Adrenal gland (tissue), 12 donors: ENCODE data around the gene KCNAB1. TPM values are rescaled to one million over a fixed set of nuclear protein-coding genes. Genes with fewer than 3 reads are reported as not detected.

Source experiments
- DNase-seq, 7 donors: peaks; one replicate each; pipeline ENCODE4 v3.0.0-alpha.2; 2019 to 2020
- H3K27ac ChIP-seq, 5 donors: fragments of 200-600 bp; sonication (generic) in 4 of 5; 1 replicate in 3 of 5; 2 replicates in 2 of 5; pipeline versions ENCODE4 v1.5.1 to v1.8.0; 2016 to 2020; ENCODE audit warnings: mild to moderate bottlenecking in 1 of 5
- H3K27me3 ChIP-seq: fragments of 200-600 bp; 2 replicates; pipeline ENCODE4 v1.8.0; 2021
- H3K36me3 ChIP-seq, 2 donors: fragments of 200-600 bp; replicated peaks in 1 of 2; 1 replicate in 1 of 2; 2 replicates in 1 of 2; pipeline versions ENCODE4 v1.5.1 to v1.8.0; 2018 to 2022
- H3K4me1 ChIP-seq, 2 donors: fragments of 200-600 bp; replicated peaks in 1 of 2; 1 replicate in 1 of 2; 2 replicates in 1 of 2; pipeline versions ENCODE4 v1.5.1 to v1.8.0; 2018 to 2021
- H3K4me3 ChIP-seq, 4 donors: fragments of 200-600 bp; sonication (generic) in 3 of 4; one replicate each; pipeline ENCODE4 v1.5.1; 2016 to 2018
- H3K9me3 ChIP-seq, 3 donors: fragments of 200-600 bp; sonication (generic) in 1 of 3; replicated peaks in 1 of 3; 1 replicate in 2 of 3; 2 replicates in 1 of 3; pipeline versions ENCODE4 v1.5.1 to v1.8.0; 2016 to 2021
- CTCF ChIP-seq, 6 experiments: fragments of 450-650 bp in 4 of 6; fragments of 200-600 bp in 2 of 6; sonication (generic) in 1 of 6; IDR thresholded peaks; 1 replicate in 5 of 6; 2 replicates in 1 of 6; pipeline versions ENCODE4 v1.5.1 to v1.8.0; 2016 to 2021; ENCODE audit warnings: antibody characterized with exemption in 6 of 6, mild to moderate bottlenecking in 2 of 6, moderate library complexity in 1 of 6
- POLR2A ChIP-seq, 2 donors: fragments of 450-650 bp; IDR thresholded peaks; one replicate each; pipeline ENCODE4 v1.6.1; 2017; ENCODE audit warnings: antibody characterized with exemption in 2 of 2, mild to moderate bottlenecking in 2 of 2, moderate library complexity in 1 of 2
- WGBS, 4 donors: extraction: QIAGEN DNeasy Blood & Tissue Kit in 2 of 4; methylation state at CpG; one replicate each; pipeline versions ENCODE4 v1.1.5 to v1.1.7; 2013 to 2017; 5-methylcytosine and 5-hydroxymethylcytosine counted together
- intact Hi-C, 2 donors: fragments of 100-400 bp; cut with DNase I; formaldehyde crosslinking; loops; one replicate each; pipeline versions ENCODE4 v1.14.1 to v1.15.0; 2022 to 2023
- polyA plus RNA-seq, 3 donors: library from polyadenylated mRNA; stranded (reverse); fragments of 200-250 nt in 2 of 3; fragments of 350-450 nt in 1 of 3; fragmentation: Illumina TruSeq in 1 of 3; extraction: RNeasy Lipid Tissue Mini Kit (QIAGEN cat#74804) in 1 of 3; gene quantifications; one replicate each; pipeline ENCODE4 v1.2.3, GENCODE V29; 2013 to 2014
- total RNA-seq, 9 donors: library from RNA; depleted of rRNA in 4 of 9; stranded (reverse); fragments of >200 nt in 4 of 9; fragments of 120-200 nt in 1 of 9; fragmentation: NEBNext Ultra II Directional in 1 of 9; extraction: Animal tissue kit (Norgen Biotek cat#: 25700) in 1 of 9; gene quantifications; one replicate each; pipeline versions ENCODE4 v1.1.0 to v1.2.4, GENCODE V29; 2013 to 2023
- donor health status: healthy with polysubstance abuse.
- donor health status: Bipolar disorder and iron deficiency.
- donor health status: DM: yes; HTN: yes; CAD: no.
- donor health status: DM: no; HTN: no; CAD: no.
- donor health status: DM: no; HTN: no; CAD: no.
- donor health status: DM: yes; HTN: yes; CAD: no.

Gene KCNAB1
- total and polyA plus RNA-seq, 12 donors, result 0.36 to 5.0 (median 1.5) TPM

GRCh38 chr3:156176048-156176447 is 55.7 kb downstream of the KCNAB1 start:
- DNase-seq, result no peak
- Histone ChIP-seq H3K27me3 (no peaks in the 10 kb centered on the region), H3K4me3 (no peak overlapping the region), H3K9me3 (no peaks in the 10 kb centered on the region), H3K27ac (no peak overlapping the region), H3K36me3 (no peaks in the 10 kb centered on the region), H3K4me1 (no peaks in the 10 kb centered on the region)
- TF ChIP-seq CTCF (IDR thresholded peaks at IDR 0.05) (no peak), POLR2A (IDR thresholded peaks at IDR 0.05) (no peak)
- 45 to 55% (median 51%) methylated on average over 2 of the region's 2 CpGs for WGBS, 4 donors
- intact Hi-C loops, result no loop called here

GRCh38 chr3:156176629-156177210 is 56.3 kb downstream of the KCNAB1 start:
- DNase-seq, result no peak
- Histone ChIP-seq H3K9me3 (no peaks in the 10 kb centered on the region), H3K4me1 (no peaks in the 10 kb centered on the region), H3K36me3 (no peaks in the 10 kb centered on the region), H3K27me3 (no peaks in the 10 kb centered on the region), H3K4me3 (no peak overlapping the region), H3K27ac (no peak overlapping the region)
- 90 to 95% (median 92%) methylated on average over 16 to 17 of the region's 17 CpGs for WGBS, 4 donors
- intact Hi-C loops, result no loop called here
- TF ChIP-seq POLR2A (IDR thresholded peaks at IDR 0.05) (no peak), CTCF (IDR thresholded peaks at IDR 0.05) (no peak)

- H3K27ac ChIP-seq, result no peak overlapping the region
- no peak overlapping the region for H3K4me3 ChIP-seq
- H3K36me3 ChIP-seq, result no peaks in the 10 kb centered on the region
- no peaks in the 10 kb centered on the region for H3K9me3 ChIP-seq
- TF ChIP-seq POLR2A (IDR thresholded peaks at IDR 0.05) (no peak), CTCF (IDR thresholded peaks at IDR 0.05) (no peak)
- DNase-seq, result no peak
- intact Hi-C loops, result no loop called here
- H3K4me1 ChIP-seq, result no peaks in the 10 kb centered on the region
- no peaks in the 10 kb centered on the region for H3K27me3 ChIP-seq
Measured at GRCh38 chr3:156180077-156180476, 59.7 kb downstream of the KCNAB1 start.

GRCh38 chr3:156181509-156181908 is 61.1 kb downstream of the KCNAB1 start:
- no peaks in the 10 kb centered on the region for H3K4me1 ChIP-seq
- no peak for DNase-seq
- TF ChIP-seq POLR2A (IDR thresholded peaks at IDR 0.05) (no peak), CTCF (IDR thresholded peaks at IDR 0.05) (no peak)
- H3K9me3 ChIP-seq, result no peaks in the 10 kb centered on the region
- 67 to 90% (median 78%) methylated on average over 2 of the region's 2 CpGs for WGBS, 4 donors
- no peaks in the 10 kb centered on the region for H3K27me3 ChIP-seq
- H3K36me3 ChIP-seq, result no peaks in the 10 kb centered on the region
- intact Hi-C loops, result no loop called here
- no peak overlapping the region for H3K27ac ChIP-seq
- no peak overlapping the region for H3K4me3 ChIP-seq
